K562 (cell line): ENCODE data around the gene TSHB. TPM values are rescaled to one million over a fixed set of nuclear protein-coding genes. Genes with fewer than 3 reads are reported as not detected.

Source experiments
- ATAC-seq: fragments of 200-7000 bp; cut with Tn5 transposase; 3 replicates; pipeline ENCODE4 v1.9.1; 2020; ENCODE audit warnings: moderate library complexity
- BruUV-seq: library from RNA; stranded (reverse); fragments of 400-500 nt; replicated peaks from 2 replicates; lab custom pipeline; 2021; lab: Mats Ljungman, UMichigan
- CTCF ChIA-PET: fragments of 300-600 bp; formaldehyde crosslinking; extraction: SDS; loops from one replicate; lab custom pipeline; 2021; ENCODE audit warnings: low intra/inter-chr PET ratio; lab: Yijun Ruan, JAX
- POLR2A ChIA-PET: fragments of 300-600, 350-650 bp; sonication (Branson Sonifier 250); formaldehyde crosslinking; extraction: SDS; loops from one replicate; lab custom pipeline; 2021; ENCODE audit warnings: antibody characterized with exemption, inconsistent platforms; lab: Yijun Ruan, JAX
- DNase-seq, 4 experiments: peaks; one replicate each; pipeline versions ENCODE4 v3.0.0 to v3.0.0-alpha.2; 2011 to 2018; ENCODE audit warnings: low spot score in 3 of 4, mixed read lengths in 3 of 4; ENCODE audit errors: extremely low read depth in 1 of 4
- FAIRE-seq: peaks from 2 replicates; lab custom pipeline; 2011; peaks lifted over from hg19 to GRCh38; lab: Jason Lieb, UNC
- H2AFZ ChIP-seq: 2 replicates; pipeline ENCODE4 v1.6.0; 2011; ENCODE audit warnings: low read depth, low read length, control low read depth, inconsistent platforms
- H3K27ac ChIP-seq: fragments of 200-600 bp; 3 replicates; pipeline ENCODE4 v1.8.0; 2011; ENCODE audit warnings: low read depth, mild to moderate bottlenecking, control low read depth, inconsistent platforms, low read length, moderate library complexity, mixed read lengths; ENCODE audit errors: extremely low read depth
- H3K27me3 ChIP-seq, 2 experiments: fragments of 300-600 bp in 1 of 2; 2 replicates in 1 of 2; 3 replicates in 1 of 2; pipeline versions ENCODE4 v1.6.0 to v1.8.0; 2011; ENCODE audit warnings: inconsistent platforms in 2 of 2, low read length in 2 of 2, mild to moderate bottlenecking in 1 of 2, mixed read lengths in 1 of 2, moderate library complexity in 1 of 2; ENCODE audit not compliant: control insufficient read depth in 2 of 2, insufficient read depth in 2 of 2
- H3K36me3 ChIP-seq: fragments of 300-600 bp; 3 replicates; pipeline ENCODE4 v1.8.0; 2011; ENCODE audit warnings: mild to moderate bottlenecking, low read length, inconsistent platforms; ENCODE audit not compliant: control insufficient read depth, insufficient read depth
- H3K4me1 ChIP-seq, 2 experiments: fragments of 200-600 bp in 1 of 2; replicated peaks in 1 of 2; 2 replicates in 1 of 2; 3 replicates in 1 of 2; pipeline versions ENCODE4 v1.5.1 to v1.8.0; 2011; ENCODE audit warnings: inconsistent platforms in 2 of 2, low read length in 2 of 2, mild to moderate bottlenecking in 1 of 2, mixed read lengths in 1 of 2, moderate library complexity in 1 of 2; ENCODE audit not compliant: control insufficient read depth in 2 of 2, insufficient read depth in 2 of 2
- H3K4me2 ChIP-seq: 2 replicates; pipeline ENCODE4 v1.6.1; 2011; ENCODE audit warnings: low read length, control low read depth, inconsistent platforms, mixed read lengths; ENCODE audit not compliant: insufficient read depth
- H3K4me3 ChIP-seq: fragments of 200-600 bp; sonication (generic), shearing (Covaris generic); 2 replicates; pipeline ENCODE4 v1.5.1; 2016; ENCODE audit warnings: control low read depth, inconsistent platforms
- H3K79me2 ChIP-seq: fragments of 200-600 bp; 3 replicates; pipeline ENCODE4 v1.8.0; 2011; ENCODE audit warnings: low read length, inconsistent platforms; ENCODE audit not compliant: control insufficient read depth, insufficient read depth
- H3K9ac ChIP-seq, 2 experiments: 2 replicates each; pipeline versions ENCODE4 v1.6.0 to v1.6.1; 2011; ENCODE audit warnings: low read depth in 2 of 2, low read length in 2 of 2, control low read depth in 1 of 2, inconsistent platforms in 1 of 2, mild to moderate bottlenecking in 1 of 2, mixed read lengths in 1 of 2; ENCODE audit not compliant: insufficient read depth in 1 of 2
- H3K9me1 ChIP-seq: one replicate; pipeline ENCODE4 v1.6.0; 2011; ENCODE audit warnings: inconsistent platforms, mild to moderate bottlenecking, low read length, moderate library complexity; ENCODE audit not compliant: control insufficient read depth, insufficient read depth
- H3K9me3 ChIP-seq: replicated peaks from 2 replicates; pipeline ENCODE4 v1.5.1; 2011; ENCODE audit warnings: low read depth, low read length, inconsistent platforms; ENCODE audit not compliant: control insufficient read depth, insufficient read depth
- H4K20me1 ChIP-seq: replicated peaks from 2 replicates; pipeline ENCODE4 v1.6.1; 2011; ENCODE audit warnings: low read length, inconsistent platforms, mixed read lengths; ENCODE audit not compliant: control insufficient read depth, insufficient read depth
- MBD2 ChIP-seq: sonication (generic); IDR thresholded peaks from 2 replicates; pipeline ENCODE4 v1.6.1; 2016; ENCODE audit warnings: low read depth, borderline replicate concordance
- ZNF165 ChIP-seq: fragments of 250-450 bp; sonication (Bioruptor Pico); IDR thresholded peaks from 2 replicates; pipeline ENCODE4 v1.4.0; 2020; ENCODE audit warnings: borderline replicate concordance
- WGBS: fragments of 100-300 bp; shearing (Covaris generic); methylation state at CpG from one replicate; pipeline ENCODE4 v1.1.6; 2016; ENCODE audit warnings: low coverage, mixed read lengths; ENCODE audit not compliant: insufficient coverage; ENCODE audit errors: missing lambda C conversion rate; 5-methylcytosine and 5-hydroxymethylcytosine counted together
- in situ Hi-C: fragments of 300-500 bp; cut with MboI; formaldehyde crosslinking; loops from 4 replicates; pipeline ENCODE4 v1.15.0; 2018; ENCODE audit warnings: inconsistent platforms, mixed read lengths
- intact Hi-C: fragments of 100-400 bp; cut with micrococcal nuclease; formaldehyde crosslinking; loops from 2 replicates; pipeline ENCODE4 v1.14.2; 2022
- polyA plus RNA-seq, 8 experiments: library from polyadenylated mRNA; depleted of rRNA in 4 of 8; stranded (reverse) in 5 of 8; unstranded in 3 of 8; fragments of >200 nt; fragmentation: Nextera tagmentation in 2 of 8; fragmentation: Illumina TruSeq in 1 of 8; extraction: Ambion mirVana in 2 of 8; extraction: Trizol in 1 of 8; gene quantifications; 2 replicates each; pipeline versions ENCODE4 v1.2.1 to v1.2.3, GENCODE V29; 2011 to 2014; ENCODE audit warnings: inconsistent platforms in 1 of 8, missing spikeins in 1 of 8
- total RNA-seq, 7 experiments: library from RNA; depleted of rRNA in 6 of 7; stranded (reverse); fragments of >200 nt in 6 of 7; fragmentation: Illumina TruSeq in 2 of 7; extraction: Trizol in 2 of 7; gene quantifications; 2 replicates each; pipeline versions ENCODE4 v1.2.1 to v1.2.3, GENCODE V29; 2011 to 2021; ENCODE audit warnings: low replicate concordance in 1 of 7

The TSHB gene
- total and polyA plus RNA-seq, 9 of the 15 experiments (the other 6 are each of a cell fraction or from before 2014, with no cell fraction given) = not detected

DNA sequence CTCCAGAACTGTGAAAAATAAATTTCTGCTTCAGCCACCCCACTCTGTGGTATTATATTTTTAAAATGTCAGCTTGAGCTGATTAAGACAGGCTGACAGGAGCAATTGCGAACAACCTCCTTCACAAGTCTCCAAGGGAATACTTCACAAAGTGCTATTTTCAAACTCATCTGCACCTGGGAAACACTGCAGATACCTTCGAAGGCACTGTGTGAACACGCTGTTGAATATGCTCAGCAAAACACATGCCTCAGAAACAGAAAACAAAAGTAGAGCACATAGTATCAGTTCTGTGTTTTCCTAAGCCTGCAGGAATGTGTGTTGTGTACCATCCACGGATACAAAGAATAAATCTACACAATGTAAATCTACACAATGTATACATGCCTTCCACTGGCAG lies 49.1 kb downstream of the TSHB start:
- BruUV-seq = no TSS peak

DNA sequence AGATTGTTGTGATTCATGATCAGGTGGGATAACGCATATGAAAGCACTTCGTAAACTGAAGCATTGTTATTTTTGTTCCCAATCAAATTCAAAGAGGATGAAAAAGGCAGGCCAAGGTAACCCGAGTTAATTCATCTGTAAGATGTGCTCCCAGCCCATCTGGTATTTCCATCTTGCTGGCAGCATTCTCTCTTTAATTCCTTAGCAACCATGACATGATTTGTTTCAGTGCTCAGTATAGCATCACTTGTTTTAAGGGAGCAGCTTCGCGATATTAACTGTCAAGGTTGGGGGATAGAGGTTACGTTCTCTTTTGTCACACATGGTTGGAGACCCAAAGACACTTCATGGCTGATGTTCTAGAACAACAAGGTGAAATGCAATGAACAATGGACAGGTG lies 53.3 kb downstream of the TSHB start:
- intact Hi-C loops = no loop called here
- in situ Hi-C loops = no loop called here
- ATAC-seq (no peak), FAIRE-seq (no peak), DNase-seq (no peak)
- Histone ChIP-seq H3K9ac (no peak overlapping the region), H3K27me3 (peaks cover 10 to 11% of the 10 kb centered on the region in 2 experiments; a peak in 4 of 5 replicates), H3K9me1 (no peaks in the 10 kb centered on the region), H4K20me1 (no peaks in the 10 kb centered on the region), H3K36me3 (no peaks in the 10 kb centered on the region), H3K79me2 (no peaks in the 10 kb centered on the region), H2AFZ (no peak overlapping the region), H3K4me1 (no peaks in the 10 kb centered on the region), H3K27ac (no peak overlapping the region), H3K4me2 (no peak overlapping the region), H3K9me3 (no peaks in the 10 kb centered on the region), H3K4me3 (no peak overlapping the region)
- WGBS = under 1% methylated on average over 6 of the region's 6 CpGs
- ChIA-PET POLR2A (no interaction called here), CTCF (no interaction called here)
- BruUV-seq = no TSS peak
- no peak for TF ChIP-seq MBD2

More for the DNA sequence above, 49.1 kb downstream of the TSHB start:
- no peak overlapping the region for H3K4me3 ChIP-seq
- no peak for TF ChIP-seq ZNF165 (CRISPR knock-in tag)
- intact Hi-C loops (no loop called here), in situ Hi-C loops (no loop called here)
- WGBS = 0% methylated on average over 4 of the region's 4 CpGs
- H3K27ac ChIP-seq = no peak overlapping the region
- H4K20me1 ChIP-seq = no peaks in the 10 kb centered on the region
- no peak for FAIRE-seq
- no peak overlapping the region for H3K4me2 ChIP-seq
- no peaks in the 10 kb centered on the region for H3K36me3 ChIP-seq
- no peak for DNase-seq
- ATAC-seq = no peak
- POLR2A ChIA-PET = no interaction called here
- peaks cover 3 to 14% of the 10 kb centered on the region in 2 experiments; a peak in 4 of 5 replicates for H3K27me3 ChIP-seq
- no peaks in the 10 kb centered on the region for H3K79me2 ChIP-seq
- no peak overlapping the region for H3K9ac ChIP-seq
- no peaks in the 10 kb centered on the region for H3K9me1 ChIP-seq
- no peaks in the 10 kb centered on the region for H3K4me1 ChIP-seq
- CTCF ChIA-PET = no interaction called here
- no peak overlapping the region for H2AFZ ChIP-seq
- no peaks in the 10 kb centered on the region for H3K9me3 ChIP-seq

Other genes starting within 250 kb of the TSHB start
- gene SIKE1, start 249.1 kb upstream of the TSHB start, total RNA-seq (2014; rRNA removed) = 144 and 145 TPM in 2 replicates
- gene SIKE1, start 249.1 kb upstream of the TSHB start, total RNA-seq (2014; rRNA removed; fragmentation: Illumina TruSeq; extraction: Trizol) = 80.2 and 84.5 TPM in 2 replicates
- gene SIKE1, start 249.1 kb upstream of the TSHB start, total RNA-seq (2015; rRNA removed; fragmentation: Illumina TruSeq; extraction: Trizol) = 63.6 and 67.4 TPM in 2 replicates
- gene SIKE1, start 249.1 kb upstream of the TSHB start, total RNA-seq (2021) = 76.3 and 80.8 TPM in 2 replicates
- gene SIKE1, start 249.1 kb upstream of the TSHB start, polyA plus RNA-seq (2011; rRNA removed) = 91.1 and 98.0 TPM in 2 replicates
- 45.9 and 56.3 TPM in 2 replicates for gene SIKE1, start 249.1 kb upstream of the TSHB start, polyA plus RNA-seq (2014; fragmentation: Illumina TruSeq; extraction: Trizol)
- gene SIKE1, start 249.1 kb upstream of the TSHB start, polyA plus RNA-seq (2014; fragmentation: Nextera tagmentation; extraction: Ambion mirVana) = 10 to 100 TPM; 21.8 to 31.4 TPM
- gene SIKE1, start 249.1 kb upstream of the TSHB start, polyA plus RNA-seq (2014; rRNA removed) = 103 TPM in 2 replicates
- not detected in 2 replicates for gene SYCP1, start 175.0 kb upstream of the TSHB start, total RNA-seq (2014; rRNA removed)
- gene SYCP1, start 175.0 kb upstream of the TSHB start, total RNA-seq (2014; rRNA removed; fragmentation: Illumina TruSeq; extraction: Trizol) = not detected in 2 replicates
- gene SYCP1, start 175.0 kb upstream of the TSHB start, total RNA-seq (2015; rRNA removed; fragmentation: Illumina TruSeq; extraction: Trizol) = not detected in 2 replicates
- gene SYCP1, start 175.0 kb upstream of the TSHB start, total RNA-seq (2021) = not detected in 2 replicates
- not detected in 2 replicates for gene SYCP1, start 175.0 kb upstream of the TSHB start, polyA plus RNA-seq (2011; rRNA removed)
- gene SYCP1, start 175.0 kb upstream of the TSHB start, polyA plus RNA-seq (2014; fragmentation: Illumina TruSeq; extraction: Trizol) = not detected in 2 replicates
- not detected for gene SYCP1, start 175.0 kb upstream of the TSHB start, polyA plus RNA-seq (2014; fragmentation: Nextera tagmentation; extraction: Ambion mirVana)
- not detected in 2 replicates for gene SYCP1, start 175.0 kb upstream of the TSHB start, polyA plus RNA-seq (2014; rRNA removed)
- gene TSPAN2, start 59.7 kb downstream of the TSHB start, total RNA-seq (2014; rRNA removed) = not detected in 2 replicates
- gene TSPAN2, start 59.7 kb downstream of the TSHB start, total RNA-seq (2014; rRNA removed; fragmentation: Illumina TruSeq; extraction: Trizol) = not detected in 2 replicates
- gene TSPAN2, start 59.7 kb downstream of the TSHB start, total RNA-seq (2015; rRNA removed; fragmentation: Illumina TruSeq; extraction: Trizol) = not detected in 2 replicates
- not detected in 2 replicates for gene TSPAN2, start 59.7 kb downstream of the TSHB start, total RNA-seq (2021)
- gene TSPAN2, start 59.7 kb downstream of the TSHB start, polyA plus RNA-seq (2011; rRNA removed) = not detected in 2 replicates
- not detected in 2 replicates for gene TSPAN2, start 59.7 kb downstream of the TSHB start, polyA plus RNA-seq (2014; fragmentation: Illumina TruSeq; extraction: Trizol)
- not detected for gene TSPAN2, start 59.7 kb downstream of the TSHB start, polyA plus RNA-seq (2014; fragmentation: Nextera tagmentation; extraction: Ambion mirVana)
- gene TSPAN2, start 59.7 kb downstream of the TSHB start, polyA plus RNA-seq (2014; rRNA removed) = not detected in 2 replicates